GM21619 (cell line): ENCODE results near the gene APOM.

Experiments
- ATAC-seq: cut with Tn5 transposase; IDR thresholded peaks from one replicate; pipeline ENCODE4 v1.9.1; 2021; ENCODE audit not compliant: unreplicated experiment

Gene APOM

GRCh38 chr6:31677955-31678354 is 22.3 kb downstream of the APOM start:
- no peak for ATAC-seq

GRCh38 chr6:31680226-31681134 is 24.8 kb downstream of the APOM start, which contains the start of gene LY6G5C:
Gene LY6G5C (minus strand): TSS chr6:31681067. CDS start chr6:31680373, 694 bp downstream.
- no peak for ATAC-seq

- ATAC-seq, result no peak
Observed at GRCh38 chr6:31681135-31681671, 25.5 kb downstream of the APOM start.

- no peak for ATAC-seq
Observed at GRCh38 chr6:31683591-31683990, 27.9 kb downstream of the APOM start.

- no peak for ATAC-seq
Observed at GRCh38 chr6:31686483-31686882, 30.8 kb downstream of the APOM start.

- no peak for ATAC-seq
Observed at GRCh38 chr6:31687321-31687720, 31.6 kb downstream of the APOM start.

GRCh38 chr6:31687860-31688693 is 32.4 kb downstream of the APOM start:
- no peak for ATAC-seq

- no peak for ATAC-seq
Observed at GRCh38 chr6:31689249-31690110, 33.8 kb downstream of the APOM start.

- no peak for ATAC-seq
Observed at GRCh38 chr6:31690231-31691077, 34.8 kb downstream of the APOM start.

GRCh38 chr6:31691078-31691463 is 35.4 kb downstream of the APOM start:
- no peak for ATAC-seq

- ATAC-seq, result no peak
Observed at GRCh38 chr6:31691564-31692108, 35.9 kb downstream of the APOM start.

- no peak for ATAC-seq
Observed at GRCh38 chr6:31692353-31692752, 36.7 kb downstream of the APOM start.

GRCh38 chr6:31692886-31693285 is 37.2 kb downstream of the APOM start:
- no peak for ATAC-seq

GRCh38 chr6:31693535-31693934 is 37.8 kb downstream of the APOM start:
- no peak for ATAC-seq

GRCh38 chr6:31697555-31697954 is 41.9 kb downstream of the APOM start:
- ATAC-seq, result no peak

- ATAC-seq, result no peak
Observed at GRCh38 chr6:31700740-31701401, 45.2 kb downstream of the APOM start.

GRCh38 chr6:31701666-31702404 is 46.1 kb downstream of the APOM start:
- no peak for ATAC-seq

GRCh38 chr6:31702405-31702818 is 46.7 kb downstream of the APOM start:
- no peak for ATAC-seq
